ENCODE data around the gene CCL21.

DNA sequence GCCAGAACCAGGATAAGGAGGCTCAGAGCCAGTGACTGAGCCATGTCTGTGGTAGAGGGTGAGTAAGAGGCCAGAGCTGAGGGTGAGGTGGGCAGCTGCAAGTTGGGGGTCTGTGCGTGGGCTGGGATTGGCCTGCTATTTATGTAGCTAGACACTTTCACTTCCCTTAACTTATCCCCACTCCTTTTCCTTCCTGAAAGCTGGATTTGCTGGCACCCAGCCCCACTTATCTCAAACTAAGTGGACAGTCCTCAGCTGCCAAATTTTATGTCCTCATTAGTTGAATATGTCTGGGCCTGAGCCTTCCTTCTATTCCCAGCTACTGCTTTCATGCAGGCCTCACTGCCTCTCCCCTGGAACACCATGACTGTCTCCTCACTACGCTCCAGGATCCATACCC, at the start of gene CCL21:
- TF ChIP-seq TAF1 (IDR thresholded peaks at IDR 0.05; ENCODE audit: low read depth) (no peak), CEBPB (IDR thresholded peaks at IDR 0.05) (no peak), EP300 (IDR thresholded peaks at IDR 0.05; ENCODE audit: borderline replicate concordance) (no peak), CREB1 (IDR thresholded peaks at IDR 0.05; ENCODE audit: low read depth) (no peak), RAD21 (IDR thresholded peaks at IDR 0.05; ENCODE audit: low read depth) (no peak), TEAD4 (IDR thresholded peaks at IDR 0.05) (no peak), EGR1 (IDR thresholded peaks at IDR 0.05) (no peak), TCF12 (IDR thresholded peaks at IDR 0.05; ENCODE audit: low read depth) (no peak), YY1 (IDR thresholded peaks at IDR 0.05; ENCODE audit: low read depth) (no peak), FOXM1 (IDR thresholded peaks at IDR 0.05; ENCODE audit: borderline replicate concordance, low read depth) (no peak), NFIC (IDR thresholded peaks at IDR 0.05) (no peak)
- TF ChIP-seq, protein P1, sequence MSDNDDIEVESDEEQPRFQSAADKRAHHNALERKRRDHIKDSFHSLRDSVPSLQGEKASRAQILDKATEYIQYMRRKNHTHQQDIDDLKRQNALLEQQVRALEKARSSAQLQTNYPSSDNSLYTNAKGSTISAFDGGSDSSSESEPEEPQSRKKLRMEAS (IDR thresholded peaks at IDR 0.05), result no peak
- TF ChIP-seq, protein P2, sequence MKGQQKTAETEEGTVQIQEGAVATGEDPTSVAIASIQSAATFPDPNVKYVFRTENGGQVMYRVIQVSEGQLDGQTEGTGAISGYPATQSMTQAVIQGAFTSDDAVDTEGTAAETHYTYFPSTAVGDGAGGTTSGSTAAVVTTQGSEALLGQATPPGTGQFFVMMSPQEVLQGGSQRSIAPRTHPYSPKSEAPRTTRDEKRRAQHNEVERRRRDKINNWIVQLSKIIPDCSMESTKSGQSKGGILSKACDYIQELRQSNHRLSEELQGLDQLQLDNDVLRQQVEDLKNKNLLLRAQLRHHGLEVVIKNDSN (IDR thresholded peaks at IDR 0.05), result no peak
- TF ChIP-seq, protein P3, sequence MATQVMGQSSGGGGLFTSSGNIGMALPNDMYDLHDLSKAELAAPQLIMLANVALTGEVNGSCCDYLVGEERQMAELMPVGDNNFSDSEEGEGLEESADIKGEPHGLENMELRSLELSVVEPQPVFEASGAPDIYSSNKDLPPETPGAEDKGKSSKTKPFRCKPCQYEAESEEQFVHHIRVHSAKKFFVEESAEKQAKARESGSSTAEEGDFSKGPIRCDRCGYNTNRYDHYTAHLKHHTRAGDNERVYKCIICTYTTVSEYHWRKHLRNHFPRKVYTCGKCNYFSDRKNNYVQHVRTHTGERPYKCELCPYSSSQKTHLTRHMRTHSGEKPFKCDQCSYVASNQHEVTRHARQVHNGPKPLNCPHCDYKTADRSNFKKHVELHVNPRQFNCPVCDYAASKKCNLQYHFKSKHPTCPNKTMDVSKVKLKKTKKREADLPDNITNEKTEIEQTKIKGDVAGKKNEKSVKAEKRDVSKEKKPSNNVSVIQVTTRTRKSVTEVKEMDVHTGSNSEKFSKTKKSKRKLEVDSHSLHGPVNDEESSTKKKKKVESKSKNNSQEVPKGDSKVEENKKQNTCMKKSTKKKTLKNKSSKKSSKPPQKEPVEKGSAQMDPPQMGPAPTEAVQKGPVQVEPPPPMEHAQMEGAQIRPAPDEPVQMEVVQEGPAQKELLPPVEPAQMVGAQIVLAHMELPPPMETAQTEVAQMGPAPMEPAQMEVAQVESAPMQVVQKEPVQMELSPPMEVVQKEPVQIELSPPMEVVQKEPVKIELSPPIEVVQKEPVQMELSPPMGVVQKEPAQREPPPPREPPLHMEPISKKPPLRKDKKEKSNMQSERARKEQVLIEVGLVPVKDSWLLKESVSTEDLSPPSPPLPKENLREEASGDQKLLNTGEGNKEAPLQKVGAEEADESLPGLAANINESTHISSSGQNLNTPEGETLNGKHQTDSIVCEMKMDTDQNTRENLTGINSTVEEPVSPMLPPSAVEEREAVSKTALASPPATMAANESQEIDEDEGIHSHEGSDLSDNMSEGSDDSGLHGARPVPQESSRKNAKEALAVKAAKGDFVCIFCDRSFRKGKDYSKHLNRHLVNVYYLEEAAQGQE (IDR thresholded peaks at IDR 0.05; ENCODE audit: low read depth), result no peak
